Common myeloid progenitor, CD34-positive (primary cell): ENCODE measurements around the gene FYB1.

Experiments
- CTCF ChIA-PET: fragments of 350-600 bp; sonication (Branson Sonifier 250); formaldehyde crosslinking; loops from one replicate; lab custom pipeline; 2021; ENCODE audit warnings: antibody characterized with exemption; lab: Charles Lee
- POLR2A ChIA-PET: fragments of 350-600 bp; sonication (Branson Sonifier 250); formaldehyde crosslinking; loops from one replicate; lab custom pipeline; 2021; ENCODE audit warnings: antibody characterized with exemption; lab: Charles Lee
- DNase-seq, 3 donors: peaks; one replicate each; pipeline versions ENCODE4 v3.0.0 to v3.0.0-alpha.2; 2013
- H3K27ac ChIP-seq, 2 experiments: 1 replicate in 1 of 2; 2 replicates in 1 of 2; pipeline ENCODE4 v1.7.0; 2013; ENCODE audit warnings: inconsistent platforms in 2 of 2, low read length in 2 of 2, mild to moderate bottlenecking in 2 of 2, low read depth in 1 of 2, moderate library complexity in 1 of 2; ENCODE audit not compliant: severe bottlenecking in 2 of 2, insufficient read depth in 1 of 2, poor library complexity in 1 of 2
- H3K27me3 ChIP-seq, 5 experiments: replicated peaks in 2 of 5; 1 replicate in 3 of 5; 2 replicates in 2 of 5; pipeline versions ENCODE4 v1.6.1 to v1.7.0; 2013; ENCODE audit warnings: low read length in 4 of 5, mild to moderate bottlenecking in 2 of 5, moderate library complexity in 2 of 5, inconsistent platforms in 1 of 5; ENCODE audit not compliant: insufficient read depth in 5 of 5, control insufficient read depth in 4 of 5
- H3K36me3 ChIP-seq, 4 experiments: 1 replicate in 2 of 4; 2 replicates in 2 of 4; pipeline versions ENCODE4 v1.6.1 to v1.7.0; 2013; ENCODE audit warnings: low read length in 3 of 4, control low read depth in 1 of 4, mild to moderate bottlenecking in 1 of 4; ENCODE audit not compliant: control insufficient read depth in 4 of 4, insufficient read depth in 4 of 4
- H3K4me1 ChIP-seq, 4 experiments: 1 replicate in 3 of 4; 2 replicates in 1 of 4; pipeline versions ENCODE4 v1.6.1 to v1.7.1; 2013; ENCODE audit warnings: low read length in 3 of 4, mild to moderate bottlenecking in 3 of 4, control low read depth in 1 of 4, inconsistent platforms in 1 of 4, moderate library complexity in 1 of 4; ENCODE audit not compliant: control insufficient read depth in 4 of 4, insufficient read depth in 4 of 4; ENCODE audit errors: control extremely low read depth in 1 of 4
- H3K4me3 ChIP-seq, 7 experiments: 1 replicate in 4 of 7; 2 replicates in 3 of 7; pipeline versions ENCODE4 v1.5.1 to v1.7.0; 2013; ENCODE audit warnings: mild to moderate bottlenecking in 7 of 7, low read length in 6 of 7, moderate library complexity in 6 of 7, inconsistent platforms in 2 of 7, low read depth in 2 of 7, control low read depth in 1 of 7; ENCODE audit not compliant: insufficient read depth in 4 of 7, control insufficient read depth in 1 of 7; ENCODE audit errors: extremely low read depth in 1 of 7
- H3K9me3 ChIP-seq, 5 experiments: 1 replicate in 4 of 5; 2 replicates in 1 of 5; pipeline versions ENCODE4 v1.6.1 to v1.7.1; 2013; ENCODE audit warnings: low read length in 4 of 5, mild to moderate bottlenecking in 2 of 5, inconsistent platforms in 1 of 5, low read depth in 1 of 5, moderate library complexity in 1 of 5; ENCODE audit not compliant: control insufficient read depth in 4 of 5, insufficient read depth in 2 of 5; ENCODE audit errors: control extremely low read depth in 1 of 5
- WGBS: methylation state at CpG from one replicate; pipeline ENCODE4 v1.1.5; 2013; ENCODE audit not compliant: insufficient coverage; 5-methylcytosine and 5-hydroxymethylcytosine counted together

FYB1 gene

DNA sequence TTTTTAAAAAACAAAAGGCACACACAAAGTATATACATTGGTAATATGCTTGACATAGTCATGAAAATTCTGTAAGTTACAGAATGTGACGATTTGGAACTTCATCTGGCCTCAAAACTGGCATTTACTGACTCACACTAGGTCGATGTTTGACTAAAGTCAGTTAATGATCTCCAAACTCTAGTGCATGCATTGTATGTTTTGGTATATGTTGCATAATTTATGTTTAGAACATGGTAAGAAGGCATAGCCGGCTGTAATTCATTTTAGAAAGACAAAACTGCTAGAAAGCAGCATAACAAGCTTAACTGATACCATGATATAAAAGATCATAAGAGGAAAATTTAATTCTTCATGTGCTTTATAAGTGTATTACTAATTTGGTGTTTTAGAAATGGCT is 86.6 kb downstream of the FYB1 start:
- whole genome bisulfite sequencing: no CpG with 5 or more reads among the region's 3 CpGs
- no peaks in the 10 kb centered on the region for H3K4me1 ChIP-seq
- no peak for DNase-seq
- ChIA-PET CTCF (interaction anchor here (0.6 kb wide), 1 partner anchor 63 kb away, joined by 3 read pairs; no protein-coding TSS in a partner anchor), POLR2A (no interaction called here)
- no peaks in the 10 kb centered on the region for H3K9me3 ChIP-seq
- no peaks in the 10 kb centered on the region for H3K27me3 ChIP-seq
- H3K27ac ChIP-seq: no peak overlapping the region
- H3K4me3 ChIP-seq: no peak overlapping the region
- peaks cover 0 to 13% (median 3%) of the 10 kb centered on the region in 4 experiments for H3K36me3 ChIP-seq

DNA sequence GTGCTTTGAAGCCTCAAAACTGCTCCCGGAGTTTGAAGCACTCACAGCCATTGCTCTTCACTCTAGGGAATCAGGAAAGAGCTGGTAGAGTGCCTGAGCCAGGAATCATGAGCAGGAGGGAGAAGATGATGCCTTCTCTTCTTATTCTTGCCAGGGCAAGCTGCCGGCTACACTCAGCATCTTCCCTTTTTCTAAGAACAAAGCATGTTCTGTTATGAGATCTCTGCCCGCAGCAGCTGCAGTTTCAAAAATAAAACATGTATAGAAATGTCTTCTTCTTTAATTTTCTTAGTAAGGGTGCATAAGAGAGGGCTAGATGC is 87.3 kb downstream of the FYB1 start:
- CTCF ChIA-PET: no interaction called here
- H3K4me3 ChIP-seq: no peak overlapping the region
- H3K27me3 ChIP-seq: no peaks in the 10 kb centered on the region
- H3K4me1 ChIP-seq: no peaks in the 10 kb centered on the region
- POLR2A ChIA-PET: no interaction called here
- H3K9me3 ChIP-seq: no peaks in the 10 kb centered on the region
- DNase-seq: no peak
- no peak overlapping the region for H3K27ac ChIP-seq
- 71% methylated on average over 1 of the region's 3 CpGs for WGBS
- H3K36me3 ChIP-seq: peaks cover 0 to 13% (median 3%) of the 10 kb centered on the region in 4 experiments

DNA sequence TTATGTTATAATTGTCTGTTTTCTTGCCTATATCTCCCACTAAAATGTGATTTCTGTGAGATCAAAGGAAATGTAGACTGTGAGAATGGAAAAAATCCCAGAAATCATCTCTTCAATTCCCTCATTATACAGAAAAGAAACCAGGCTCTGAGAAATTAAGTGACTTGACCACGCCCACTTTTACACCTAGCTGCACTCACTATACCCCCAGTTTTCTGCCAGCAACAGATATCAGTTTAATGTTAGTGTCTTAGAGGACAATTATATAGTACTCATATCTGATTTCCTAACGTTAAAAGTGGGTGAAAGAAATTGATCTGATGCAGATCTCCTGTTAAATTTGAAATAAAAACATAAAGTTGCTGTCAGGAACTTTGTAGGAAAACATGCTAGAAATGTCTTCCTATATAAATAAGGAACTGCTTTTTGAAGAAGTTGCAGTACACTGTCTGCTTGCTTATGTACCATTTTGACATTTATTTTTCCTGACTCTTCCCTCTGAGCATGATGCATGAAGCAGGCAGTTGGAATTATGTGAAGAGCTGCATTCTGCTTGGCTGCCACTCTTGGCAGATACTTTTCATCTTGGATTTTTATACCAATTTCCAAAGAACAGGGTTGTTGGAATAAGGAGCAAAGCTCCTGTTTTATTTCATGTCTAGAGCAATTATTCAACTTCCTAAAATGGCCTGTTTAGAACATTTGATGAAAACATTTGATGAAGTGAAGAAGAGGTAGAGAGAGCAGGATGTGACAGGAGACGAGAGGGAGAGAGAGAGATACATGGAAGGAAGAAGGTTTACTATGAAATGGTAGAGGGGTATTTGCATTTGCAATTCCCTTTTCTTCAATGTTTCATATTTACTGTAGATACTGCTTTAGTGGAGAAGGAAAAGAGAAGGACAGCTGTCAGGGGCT is 87.9 kb downstream of the FYB1 start:
- no peaks in the 10 kb centered on the region for H3K9me3 ChIP-seq
- H3K4me3 ChIP-seq: no peak overlapping the region
- no peak for DNase-seq
- H3K27ac ChIP-seq: no peak overlapping the region
- peaks cover 0 to 13% (median 3%) of the 10 kb centered on the region in 4 experiments for H3K36me3 ChIP-seq
- WGBS: 91% methylated on average over 1 of the region's 3 CpGs
- CTCF ChIA-PET: no interaction called here
- no peaks in the 10 kb centered on the region for H3K27me3 ChIP-seq
- POLR2A ChIA-PET: no interaction called here
- no peaks in the 10 kb centered on the region for H3K4me1 ChIP-seq

DNA sequence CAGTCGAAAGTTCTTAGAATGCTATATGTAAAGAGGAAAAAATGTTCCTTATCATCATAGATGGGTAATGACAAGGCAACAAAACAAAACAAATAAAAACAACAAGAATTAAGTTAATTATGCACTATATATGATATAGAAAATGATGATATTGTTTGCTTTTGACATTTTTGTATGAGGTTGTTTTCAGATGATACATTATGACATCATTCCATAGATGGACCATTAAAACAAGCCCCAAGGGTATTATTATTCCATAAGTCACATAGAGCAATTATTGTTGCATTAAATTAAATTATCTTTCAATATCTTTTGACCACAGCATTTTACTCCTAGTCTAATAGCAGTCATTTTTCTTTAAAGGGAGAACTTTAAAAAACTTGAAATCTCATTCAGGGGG is 88.6 kb downstream of the FYB1 start:
- no peaks in the 10 kb centered on the region for H3K4me1 ChIP-seq
- DNase-seq: no peak
- H3K4me3 ChIP-seq: no peak overlapping the region
- peaks cover 0 to 13% (median 3%) of the 10 kb centered on the region in 4 experiments for H3K36me3 ChIP-seq
- H3K9me3 ChIP-seq: no peaks in the 10 kb centered on the region
- POLR2A ChIA-PET: no interaction called here
- CTCF ChIA-PET: no interaction called here
- H3K27ac ChIP-seq: no peak overlapping the region
- no peaks in the 10 kb centered on the region for H3K27me3 ChIP-seq
- WGBS: no CpG with 5 or more reads among the region's 1 CpG

DNA sequence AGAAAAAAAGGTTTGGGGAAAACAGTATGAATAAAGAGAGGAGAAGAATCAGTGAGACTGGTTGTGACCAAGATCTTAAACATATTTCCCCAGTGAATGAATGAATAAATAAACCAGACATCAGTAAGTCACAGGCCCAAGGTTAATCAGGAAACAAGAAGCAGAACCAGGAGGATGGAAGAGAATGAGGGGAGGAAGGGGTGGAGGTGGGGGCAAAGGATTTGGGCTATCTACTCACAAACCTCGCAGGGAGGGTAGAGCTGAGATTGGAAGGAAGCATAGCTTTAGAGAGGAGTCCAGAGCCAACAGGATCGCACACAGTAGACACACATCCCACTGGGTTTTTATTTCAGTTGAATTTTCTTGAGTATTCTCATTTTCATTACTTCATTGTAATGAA is 97.4 kb downstream of the FYB1 start:
- DNase-seq: no peak
- Histone ChIP-seq H3K36me3 (peaks cover 0 to 6% (median 2%) of the 10 kb centered on the region in 4 experiments), H3K9me3 (no peaks in the 10 kb centered on the region), H3K4me1 (no peaks in the 10 kb centered on the region), H3K27me3 (no peaks in the 10 kb centered on the region), H3K27ac (no peak overlapping the region), H3K4me3 (no peak overlapping the region)
- ChIA-PET POLR2A (no interaction called here), CTCF (no interaction called here)
- WGBS: no CpG with 5 or more reads among the region's 2 CpGs

DNA sequence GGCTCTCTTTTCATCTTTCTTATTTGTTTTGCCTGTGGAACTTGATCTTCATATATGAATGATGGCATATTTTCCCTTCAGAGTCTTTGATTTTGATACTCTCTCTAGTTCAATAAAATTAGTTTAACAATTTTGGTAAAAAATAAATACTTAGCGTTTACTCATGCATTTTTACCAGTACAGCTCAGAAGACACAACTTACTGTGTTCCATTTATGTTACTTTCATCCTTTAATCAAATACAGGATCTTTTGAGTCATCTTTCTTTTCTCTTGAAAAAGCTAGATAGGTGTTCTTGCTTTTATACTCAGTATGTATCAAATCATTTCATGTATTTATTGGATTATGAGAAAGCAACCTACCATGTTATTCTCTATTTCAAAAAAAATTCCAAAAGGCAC is 98.0 kb downstream of the FYB1 start:
- Histone ChIP-seq H3K27ac (no peak overlapping the region), H3K4me3 (no peak overlapping the region), H3K9me3 (no peaks in the 10 kb centered on the region), H3K27me3 (no peaks in the 10 kb centered on the region), H3K4me1 (no peaks in the 10 kb centered on the region), H3K36me3 (peaks cover 0 to 6% (median 2%) of the 10 kb centered on the region in 4 experiments)
- CTCF ChIA-PET: no interaction called here
- POLR2A ChIA-PET: no interaction called here
- DNase-seq: no peak
- WGBS: no CpG with 5 or more reads among the region's 1 CpG

DNA sequence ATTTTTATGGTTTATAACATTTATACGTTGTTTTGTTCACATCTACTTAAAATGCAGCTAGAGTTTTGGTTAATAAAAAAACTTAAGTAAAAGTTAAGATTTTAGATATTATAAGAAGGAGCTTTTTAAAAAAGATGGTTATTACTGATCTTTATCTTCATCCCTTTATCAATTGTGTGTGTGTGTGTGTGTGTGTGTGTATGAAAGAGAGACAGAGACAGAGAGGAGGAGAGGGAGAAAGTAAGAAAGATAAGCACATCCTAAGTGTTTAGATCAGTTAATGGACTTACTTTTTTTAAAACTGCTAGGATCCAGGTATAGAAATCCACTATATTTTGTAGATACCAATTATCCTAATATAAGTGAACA is 99.3 kb downstream of the FYB1 start:
- no peaks in the 10 kb centered on the region for H3K4me1 ChIP-seq
- no peaks in the 10 kb centered on the region for H3K27me3 ChIP-seq
- H3K36me3 ChIP-seq: peaks cover 0 to 6% (median 0%) of the 10 kb centered on the region in 4 experiments
- DNase-seq: no peak
- ChIA-PET POLR2A (no interaction called here), CTCF (interaction anchor here (0.6 to 1.3 kb wide), 2 partner anchors 15 to 161 kb away, joined by 3 to 4 read pairs; no protein-coding TSS in a partner anchor)
- no peak overlapping the region for H3K4me3 ChIP-seq
- WGBS: no CpG with 5 or more reads among the region's 1 CpG
- no peak overlapping the region for H3K27ac ChIP-seq
- no peaks in the 10 kb centered on the region for H3K9me3 ChIP-seq
